C4-2B (cell line): ENCODE measurements around the gene NAGS.
"Not testable (repeated sequence)": the region's sequence is repeated elsewhere in the genome, so short reads cannot be mapped to it uniquely, and the experiment has no call there.

Source experiments
- H3K27ac ChIP-seq: fragments of 450-650 bp; 2 replicates; pipeline ENCODE4 v1.5.1; 2017
- ZFX ChIP-seq: fragments of 450-650 bp; IDR thresholded peaks from 2 replicates; pipeline ENCODE4 v1.6.1; 2017
- TF ChIP-seq, protein P1 (sequence below): fragments of 450-650 bp; conservative IDR thresholded peaks from 2 replicates; pipeline ENCODE4 v1.5.1; 2017; ENCODE audit warnings: mild to moderate bottlenecking

NAGS gene

DNA sequence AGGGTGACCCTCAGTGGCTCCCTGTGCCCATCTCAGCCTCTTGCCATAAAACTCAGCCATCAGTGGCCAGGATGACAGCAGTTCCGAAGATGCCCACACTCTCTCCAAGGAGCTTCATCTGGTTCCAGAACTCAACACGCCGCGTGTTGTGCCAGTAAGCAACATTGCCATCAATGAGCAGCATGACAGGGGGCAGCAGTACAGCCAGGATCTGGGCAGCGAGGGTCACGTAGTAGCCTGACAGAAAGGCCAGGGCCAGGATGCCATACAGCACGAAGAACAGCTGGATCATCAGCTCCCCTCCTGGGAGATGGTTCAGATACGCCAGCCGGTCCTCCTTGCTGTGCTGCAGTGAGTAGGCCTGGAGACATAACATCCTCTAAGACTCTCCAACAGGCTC lies 7.5 kb downstream of the NAGS start:
- H3K27ac ChIP-seq: no peak overlapping the region
- TF ChIP-seq, protein P1, sequence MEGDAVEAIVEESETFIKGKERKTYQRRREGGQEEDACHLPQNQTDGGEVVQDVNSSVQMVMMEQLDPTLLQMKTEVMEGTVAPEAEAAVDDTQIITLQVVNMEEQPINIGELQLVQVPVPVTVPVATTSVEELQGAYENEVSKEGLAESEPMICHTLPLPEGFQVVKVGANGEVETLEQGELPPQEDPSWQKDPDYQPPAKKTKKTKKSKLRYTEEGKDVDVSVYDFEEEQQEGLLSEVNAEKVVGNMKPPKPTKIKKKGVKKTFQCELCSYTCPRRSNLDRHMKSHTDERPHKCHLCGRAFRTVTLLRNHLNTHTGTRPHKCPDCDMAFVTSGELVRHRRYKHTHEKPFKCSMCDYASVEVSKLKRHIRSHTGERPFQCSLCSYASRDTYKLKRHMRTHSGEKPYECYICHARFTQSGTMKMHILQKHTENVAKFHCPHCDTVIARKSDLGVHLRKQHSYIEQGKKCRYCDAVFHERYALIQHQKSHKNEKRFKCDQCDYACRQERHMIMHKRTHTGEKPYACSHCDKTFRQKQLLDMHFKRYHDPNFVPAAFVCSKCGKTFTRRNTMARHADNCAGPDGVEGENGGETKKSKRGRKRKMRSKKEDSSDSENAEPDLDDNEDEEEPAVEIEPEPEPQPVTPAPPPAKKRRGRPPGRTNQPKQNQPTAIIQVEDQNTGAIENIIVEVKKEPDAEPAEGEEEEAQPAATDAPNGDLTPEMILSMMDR: no peak
- no peak for TF ChIP-seq ZFX

DNA sequence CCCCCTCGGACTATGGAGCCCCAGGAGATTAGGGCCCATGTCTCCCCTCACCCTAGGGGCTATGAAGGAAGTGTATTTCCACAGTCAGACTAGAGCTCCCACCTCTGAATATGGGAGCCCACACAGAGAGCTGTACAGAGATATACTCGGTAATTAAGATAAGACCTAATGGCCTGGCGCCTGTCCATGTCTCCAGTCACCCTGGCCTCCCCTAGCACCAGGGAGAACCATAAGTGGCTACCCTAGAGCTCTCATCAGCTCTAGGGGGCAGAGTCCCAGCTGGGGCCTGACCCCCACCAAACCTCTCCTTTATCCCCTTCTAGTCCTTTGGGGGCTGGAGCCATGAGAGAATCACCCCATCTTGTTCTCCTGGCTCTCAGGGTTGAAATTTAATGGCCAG lies 8.0 kb downstream of the NAGS start:
- no peak for TF ChIP-seq ZFX
- TF ChIP-seq, protein P1: no peak
- H3K27ac ChIP-seq: no peak overlapping the region

DNA sequence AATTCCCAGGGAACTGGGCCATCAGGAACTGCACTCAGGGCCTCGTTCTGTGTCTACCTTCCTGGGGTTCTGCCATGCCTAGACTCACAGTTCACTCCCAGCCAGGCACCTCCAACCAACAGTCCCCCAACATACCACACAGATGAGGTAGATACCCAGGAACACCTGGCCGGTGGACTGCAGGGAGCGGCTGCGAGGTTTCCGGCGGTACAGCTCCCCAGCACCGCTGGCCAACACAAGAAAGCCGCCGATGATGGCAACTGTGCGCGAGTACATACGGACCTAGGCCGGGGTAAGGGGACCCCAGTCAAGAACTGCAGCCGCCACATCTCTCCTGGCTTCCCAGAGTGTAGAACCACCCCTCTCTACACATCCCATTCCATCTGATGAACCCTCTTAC lies 8.5 kb downstream of the NAGS start:
- no peak overlapping the region for H3K27ac ChIP-seq
- TF ChIP-seq, protein P1: no peak
- TF ChIP-seq ZFX: no peak

DNA sequence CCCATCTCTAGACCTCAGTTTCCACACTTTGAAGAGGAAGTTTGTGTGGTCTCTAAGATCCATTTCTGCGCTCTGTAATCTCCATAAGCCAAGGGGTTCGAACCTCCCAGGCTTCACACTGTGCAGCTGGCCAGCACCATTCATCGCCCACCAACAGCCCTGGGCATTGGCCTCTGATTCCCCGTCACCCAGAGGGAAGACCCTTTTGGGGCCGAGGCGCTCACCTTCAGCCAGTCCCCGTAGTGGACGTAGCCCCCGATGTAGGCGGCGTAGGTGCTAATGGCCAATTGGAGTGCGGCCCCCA lies 9.7 kb downstream of the NAGS start:
- peak overlapping the region; percentile 85 for H3K27ac ChIP-seq
- TF ChIP-seq ZFX: no peak
- TF ChIP-seq, protein P1: no peak

DNA sequence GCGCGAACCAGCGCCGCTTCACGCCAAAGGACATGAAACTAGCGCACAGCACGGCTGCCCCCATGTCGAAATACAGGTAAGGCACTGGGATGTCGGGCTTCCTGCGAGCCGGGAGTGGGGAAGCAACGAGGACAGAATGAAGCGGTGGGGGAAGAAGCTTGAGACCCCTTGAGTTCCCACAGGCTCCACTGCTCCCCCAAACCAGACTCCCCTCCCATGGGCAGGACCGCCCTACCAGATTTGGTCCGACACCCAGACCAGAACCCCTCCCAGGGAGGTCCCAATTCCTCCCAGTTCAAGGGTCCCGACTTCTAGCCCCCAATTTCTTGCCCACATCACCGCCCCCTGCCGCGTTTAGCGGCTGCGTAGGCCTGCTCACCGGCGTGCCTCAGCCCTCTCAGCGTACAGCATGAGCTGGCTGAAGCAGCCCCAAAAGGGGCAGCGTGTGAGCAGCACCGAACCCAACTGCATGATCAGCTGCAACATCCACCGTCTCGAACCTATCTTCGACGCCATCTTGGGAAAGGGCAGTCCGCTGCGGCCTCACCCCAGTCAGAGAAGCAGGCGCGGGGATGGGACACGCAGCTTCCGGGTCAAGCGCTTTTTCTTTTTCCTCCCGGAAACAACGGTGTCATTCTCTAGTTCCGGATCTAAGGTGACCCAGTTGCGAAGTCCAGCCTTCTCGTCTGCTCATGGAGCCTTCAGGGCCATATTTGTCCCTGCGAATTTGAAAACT lies 10.2 kb downstream of the NAGS start, which contains the start of gene TMEM101:
TSS of gene TMEM101 (minus strand) at position 527 of the 736 bp plus-strand sequence. CDS start at position 516, 11 bp downstream.
- no peak for TF ChIP-seq ZFX
- TF ChIP-seq, protein P1: no peak

DNA sequence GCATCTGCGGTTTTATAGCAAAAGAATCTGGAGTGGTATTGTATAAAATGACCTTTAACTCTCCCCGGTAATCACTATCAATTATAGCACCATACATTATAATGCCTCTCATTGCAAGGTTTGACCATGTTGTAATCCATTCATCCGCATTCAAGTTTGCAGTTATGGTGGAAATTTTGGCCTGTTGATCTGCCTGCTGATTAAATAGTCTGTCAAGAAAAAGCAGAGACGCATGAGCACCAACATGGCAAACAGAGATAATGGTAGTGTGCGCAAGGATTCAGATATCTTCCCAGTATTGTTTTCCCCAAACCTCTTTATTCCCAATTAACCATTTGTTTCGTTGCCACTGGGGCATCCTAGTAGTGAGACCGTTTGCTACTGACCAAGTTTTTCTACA lies 16.8 kb downstream of the NAGS start:
- not testable (repeated sequence) for H3K27ac ChIP-seq

More for the DNA sequence above, 10.2 kb downstream of the NAGS start, which contains the start of gene TMEM101:
- H3K27ac ChIP-seq: peak within 1 kb of the TSS; percentile 85

DNA sequence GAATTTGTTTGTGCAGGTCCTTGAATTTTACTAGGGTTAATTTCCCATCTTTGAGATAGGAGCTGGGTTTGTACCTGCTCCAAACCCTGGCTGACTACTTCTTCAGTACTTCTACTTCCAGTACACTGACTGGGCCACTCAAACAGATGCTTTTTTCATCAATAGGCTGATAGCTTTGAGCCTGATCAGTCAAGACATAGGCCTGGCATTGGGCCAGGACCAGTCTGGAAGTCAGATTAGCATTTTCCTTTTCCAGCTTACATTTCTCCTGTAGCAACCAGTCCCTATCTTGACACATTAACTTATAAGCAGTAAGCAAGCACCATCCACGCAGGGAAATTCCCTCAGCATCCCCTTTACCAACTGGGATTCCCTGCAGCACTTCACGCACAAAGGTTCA lies 17.8 kb downstream of the NAGS start:
- H3K27ac ChIP-seq: no peak overlapping the region
- TF ChIP-seq, protein P1: no peak
- no peak for TF ChIP-seq ZFX
